B cell (primary cell): ENCODE data around the gene PCGF3.

Source experiments
- EZH2 ChIP-seq: IDR thresholded peaks from 2 replicates; pipeline ENCODE4 v1.6.1; 2012; ENCODE audit warnings: borderline replicate concordance, low read depth, mild to moderate bottlenecking, moderate library complexity, low read length; ENCODE audit not compliant: insufficient read depth, poor library complexity, severe bottlenecking
- TF ChIP-seq, protein P1 (sequence below): fragments of 200-600 bp; IDR thresholded peaks from one replicate; pipeline ENCODE4 v1.8.0; 2022; ENCODE audit warnings: antibody characterized with exemption, mild to moderate bottlenecking

DNA sequence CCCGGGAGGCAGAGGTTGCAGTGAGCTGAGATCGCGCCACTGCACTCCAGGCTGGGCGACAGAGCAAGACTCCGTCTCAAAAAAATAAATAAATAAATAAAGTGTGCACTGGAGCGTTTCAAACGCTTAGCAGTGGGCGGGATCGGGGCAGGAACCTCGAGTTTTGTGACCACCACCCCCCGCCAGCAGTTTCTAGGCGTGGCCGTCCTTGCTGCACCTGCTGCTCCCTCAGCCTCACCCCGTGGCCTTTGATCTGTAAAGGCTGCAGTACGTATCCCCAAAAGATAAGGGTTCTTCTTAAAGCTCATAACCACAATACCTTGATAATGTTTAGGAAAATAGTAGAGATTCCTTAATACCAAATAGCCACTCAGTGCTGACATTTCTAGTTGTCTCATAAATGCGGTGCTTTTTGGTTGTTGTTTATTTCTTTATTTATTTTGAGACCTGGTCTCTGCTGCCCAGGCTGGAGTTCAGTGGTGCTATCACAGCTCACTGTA, 33.2 kb downstream of the PCGF3 start:
- TF ChIP-seq, protein P1, sequence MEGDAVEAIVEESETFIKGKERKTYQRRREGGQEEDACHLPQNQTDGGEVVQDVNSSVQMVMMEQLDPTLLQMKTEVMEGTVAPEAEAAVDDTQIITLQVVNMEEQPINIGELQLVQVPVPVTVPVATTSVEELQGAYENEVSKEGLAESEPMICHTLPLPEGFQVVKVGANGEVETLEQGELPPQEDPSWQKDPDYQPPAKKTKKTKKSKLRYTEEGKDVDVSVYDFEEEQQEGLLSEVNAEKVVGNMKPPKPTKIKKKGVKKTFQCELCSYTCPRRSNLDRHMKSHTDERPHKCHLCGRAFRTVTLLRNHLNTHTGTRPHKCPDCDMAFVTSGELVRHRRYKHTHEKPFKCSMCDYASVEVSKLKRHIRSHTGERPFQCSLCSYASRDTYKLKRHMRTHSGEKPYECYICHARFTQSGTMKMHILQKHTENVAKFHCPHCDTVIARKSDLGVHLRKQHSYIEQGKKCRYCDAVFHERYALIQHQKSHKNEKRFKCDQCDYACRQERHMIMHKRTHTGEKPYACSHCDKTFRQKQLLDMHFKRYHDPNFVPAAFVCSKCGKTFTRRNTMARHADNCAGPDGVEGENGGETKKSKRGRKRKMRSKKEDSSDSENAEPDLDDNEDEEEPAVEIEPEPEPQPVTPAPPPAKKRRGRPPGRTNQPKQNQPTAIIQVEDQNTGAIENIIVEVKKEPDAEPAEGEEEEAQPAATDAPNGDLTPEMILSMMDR: no peak
- no peak for TF ChIP-seq EZH2
